GM12878 (cell line): ENCODE results near the gene SLC4A8. TPM values are rescaled to one million over a fixed set of nuclear protein-coding genes. Genes with fewer than 3 reads are reported as not detected.

Experiments used
- ATAC-seq: fragments of 200-7000 bp; cut with Tn5 transposase; 3 replicates; pipeline ENCODE4 v1.9.1; 2020; ENCODE audit warnings: mild to moderate bottlenecking, moderate library complexity
- BruUV-seq: library from RNA; stranded (reverse); fragments of 400-500 nt; replicated peaks from 2 replicates; lab custom pipeline; 2021; lab: Mats Ljungman, UMichigan
- CTCF ChIA-PET: fragments of 300-600 bp; sonication (Branson Sonifier 250); formaldehyde crosslinking; extraction: SDS; loops from one replicate; lab custom pipeline; 2021; ENCODE audit warnings: inconsistent platforms; lab: Yijun Ruan, JAX
- POLR2A ChIA-PET: fragments of 350-600 bp; formaldehyde crosslinking; extraction: SDS; loops from one replicate; lab custom pipeline; 2021; ENCODE audit warnings: inconsistent platforms; lab: Charles Lee
- RAD21 ChIA-PET: fragments of 300-600 bp; sonication (Branson Sonifier 250); formaldehyde crosslinking; loops from one replicate; lab custom pipeline; 2023; ENCODE audit warnings: antibody characterized with exemption; ENCODE audit not compliant: unreplicated experiment; lab: Charles Lee
- SMC1A ChIA-PET: fragments of 300-600 bp; sonication (Branson Sonifier 250); formaldehyde crosslinking; loops from one replicate; lab custom pipeline; 2023; ENCODE audit not compliant: unreplicated experiment, uncharacterized antibody; lab: Charles Lee
- DNase-seq: peaks from one replicate; pipeline ENCODE4 v3.0.0-alpha.2; 2011; ENCODE audit warnings: low read depth, low spot score
- FAIRE-seq: peaks from 3 replicates; lab custom pipeline; 2011; peaks lifted over from hg19 to GRCh38; lab: Jason Lieb, UNC
- H2AFZ ChIP-seq: 2 replicates; pipeline ENCODE4 v1.6.0; 2011; ENCODE audit warnings: low read depth, low read length, control low read depth; ENCODE audit not compliant: control insufficient read depth
- H3K27ac ChIP-seq: 2 replicates; pipeline ENCODE4 v1.5.1; 2011; ENCODE audit warnings: control low read depth; ENCODE audit not compliant: control insufficient read depth, insufficient read depth
- H3K27me3 ChIP-seq, 2 experiments: replicated peaks in 1 of 2; 2 replicates each; pipeline versions ENCODE4 v1.6.0 to v1.6.1; 2011; ENCODE audit warnings: low read length in 1 of 2; ENCODE audit not compliant: control insufficient read depth in 2 of 2, insufficient read depth in 2 of 2
- H3K36me3 ChIP-seq, 2 experiments: 2 replicates each; pipeline ENCODE4 v1.5.1; 2011; ENCODE audit warnings: low read length in 1 of 2; ENCODE audit not compliant: control insufficient read depth in 2 of 2, insufficient read depth in 2 of 2
- H3K4me1 ChIP-seq: 2 replicates; pipeline ENCODE4 v1.6.1; 2011; ENCODE audit warnings: mild to moderate bottlenecking, low read length, moderate library complexity, mixed read lengths; ENCODE audit not compliant: control insufficient read depth, insufficient read depth
- H3K4me2 ChIP-seq: 2 replicates; pipeline ENCODE4 v1.6.0; 2011; ENCODE audit warnings: control low read depth; ENCODE audit not compliant: control insufficient read depth, insufficient read depth
- H3K4me3 ChIP-seq: fragments of 200-600 bp; sonication (generic); 2 replicates; pipeline ENCODE4 v1.5.1; 2016
- H3K79me2 ChIP-seq: 2 replicates; pipeline ENCODE4 v1.6.0; 2011; ENCODE audit warnings: low read length; ENCODE audit not compliant: control insufficient read depth, insufficient read depth
- H3K9ac ChIP-seq: 2 replicates; pipeline ENCODE4 v1.8.0; 2011; ENCODE audit warnings: low read length, control low read depth, mixed read lengths; ENCODE audit not compliant: control insufficient read depth, insufficient read depth
- H3K9me3 ChIP-seq: replicated peaks from 3 replicates; pipeline ENCODE4 v1.5.1; 2011; ENCODE audit warnings: mild to moderate bottlenecking, low read length; ENCODE audit not compliant: control insufficient read depth, insufficient read depth
- H4K20me1 ChIP-seq: 2 replicates; pipeline ENCODE4 v1.6.0; 2011; ENCODE audit not compliant: control insufficient read depth, insufficient read depth
- BMI1 ChIP-seq: fragments of 450-650 bp; IDR thresholded peaks from 2 replicates; pipeline ENCODE4 v1.6.1; 2016; ENCODE audit warnings: mild to moderate bottlenecking, moderate library complexity, borderline replicate concordance
- CTCF ChIP-seq, 3 experiments: IDR thresholded peaks in 2 of 3; conservative IDR thresholded peaks in 1 of 3; 2 replicates each; pipeline ENCODE4 v1.5.1; 2011; ENCODE audit warnings: low read depth in 3 of 3, low read length in 3 of 3, mild to moderate bottlenecking in 3 of 3, control low read depth in 2 of 3, moderate library complexity in 2 of 3, inconsistent platforms in 1 of 3, mixed read lengths in 1 of 3; ENCODE audit not compliant: control insufficient read depth in 2 of 3, insufficient read depth in 1 of 3; ENCODE audit errors: extremely low read depth in 1 of 3
- DPF2 ChIP-seq: fragments of 450-650 bp; IDR thresholded peaks from 2 replicates; pipeline ENCODE4 v1.6.1; 2017; ENCODE audit warnings: mild to moderate bottlenecking
- NFYA ChIP-seq: IDR thresholded peaks from 2 replicates; pipeline ENCODE4 v1.6.1; 2011; ENCODE audit warnings: low read depth, mild to moderate bottlenecking, low read length, improper control_type of control experiment, borderline replicate concordance
- PAX8 ChIP-seq: fragments of 450-650 bp; IDR thresholded peaks from 2 replicates; pipeline ENCODE4 v1.6.1; 2017; ENCODE audit warnings: mild to moderate bottlenecking, moderate library complexity
- POU2F2 ChIP-seq: IDR thresholded peaks from 3 replicates; pipeline ENCODE4 v1.6.1; 2011; ENCODE audit warnings: low read depth, mild to moderate bottlenecking, low read length, borderline replicate concordance
- ZNF622 ChIP-seq: fragments of 450-650 bp; IDR thresholded peaks from 2 replicates; pipeline ENCODE4 v1.6.1; 2017; ENCODE audit warnings: mild to moderate bottlenecking, inconsistent platforms
- WGBS: methylation state at CpG from one replicate; pipeline ENCODE4 v1.1.6; 2016; ENCODE audit warnings: low lambda C conversion rate; ENCODE audit not compliant: insufficient replicate concordance, insufficient coverage; ENCODE audit errors: missing lambda C conversion rate; 5-methylcytosine and 5-hydroxymethylcytosine counted together
- in situ Hi-C: fragments of 300-500 bp; cut with MboI; formaldehyde crosslinking; loops from 9 replicates; pipeline ENCODE4 v1.14.3; 2018; ENCODE audit warnings: mixed read lengths
- intact Hi-C: fragments of 100-400 bp; cut with micrococcal nuclease; formaldehyde crosslinking; loops from one replicate; pipeline ENCODE4 v1.14.2; 2022; ENCODE audit not compliant: unreplicated experiment
- polyA plus RNA-seq, 11 experiments: library from polyadenylated mRNA; depleted of rRNA in 4 of 11; unstranded in 6 of 11; stranded (reverse) in 5 of 11; fragments of >200 nt; fragmentation: Nextera tagmentation in 4 of 11; fragmentation: Illumina TruSeq in 1 of 11; extraction: Ambion mirVana in 4 of 11; extraction: Trizol in 1 of 11; gene quantifications; 1 replicate in 1 of 11; 2 replicates in 10 of 11; pipeline versions ENCODE4 v1.2.1 to v1.2.3, GENCODE V29; 2011 to 2016; ENCODE audit warnings: inconsistent platforms in 2 of 11, missing spikeins in 2 of 11, low read depth in 1 of 11
- total RNA-seq, 4 experiments: library from RNA; depleted of rRNA in 3 of 4; stranded (reverse); fragments of >200 nt in 3 of 4; fragmentation: Illumina TruSeq in 1 of 4; extraction: Trizol in 1 of 4; gene quantifications; 2 replicates each; pipeline versions ENCODE4 v1.2.1 to v1.2.3, GENCODE V29; 2013 to 2021

The SLC4A8 gene
- total and polyA plus RNA-seq, 10 of the 15 experiments (the other 5 are each of a cell fraction or from before 2014, with no cell fraction given): 1.4 to 7.7 (median 3.7) TPM

- WGBS: 78% methylated on average over 9 of the region's 9 CpGs
- no peak for FAIRE-seq
Measured at GRCh38 chr12:51521554-51522276, 97.1 kb downstream of the SLC4A8 start.

More at GRCh38 chr12:51521554-51522276, 97.1 kb downstream of the SLC4A8 start:
- H3K79me2 ChIP-seq: no peaks in the 10 kb centered on the region
- ATAC-seq (no peak), DNase-seq (no peak)
- H3K4me2 ChIP-seq: no peak overlapping the region
- H3K27me3 ChIP-seq: 0 out of 4 replicates have a peak, but pooled peaks cover 0 to 2% of the 10 kb centered on the region in 2 experiments
- H3K4me1 ChIP-seq: peaks cover 8% of the 10 kb centered on the region
- no TSS peak for BruUV-seq
- CTCF ChIA-PET: interaction anchor here (0.6 to 2.7 kb wide), 5 partner anchors 11 to 153 kb away, joined by 3 to 9 read pairs (median 4); partner anchors contain the start of gene SLC4A8
- RAD21 ChIA-PET: interaction anchor here (2.3 kb wide), 1 partner anchor 100 kb away, joined by 5 read pairs; no protein-coding TSS in a partner anchor
- H3K27ac ChIP-seq: no peak overlapping the region
- in situ Hi-C loops: no loop called here
- SMC1A ChIA-PET: interaction anchor here (0.8 kb wide), 1 partner anchor 9 kb away, joined by 3 read pairs; no protein-coding TSS in a partner anchor
- no peaks in the 10 kb centered on the region for H4K20me1 ChIP-seq
- H2AFZ ChIP-seq: no peak overlapping the region
- POLR2A ChIA-PET: no interaction called here
- intact Hi-C loops: loop anchor here (10.0 kb wide), 1 partner anchor 247 kb away; the partner anchor contains the start of gene SMAGP
- TF ChIP-seq CTCF (IDR thresholded peaks at IDR 0.05 in 2 of 3, conservative IDR thresholded peaks at IDR 0.05 in 1 of 3; ENCODE audit: control insufficient read depth in 2 of 3, extremely low read depth in 1 of 3, insufficient read depth in 1 of 3, low read depth in 3 of 3, low read length in 3 of 3): 0 out of 6 replicates have a peak, but pooled peaks of 1 of the 3 experiments have one; percentile 10
- TF ChIP-seq POU2F2: no peak
- no peak for TF ChIP-seq BMI1
- TF ChIP-seq DPF2: no peak
- TF ChIP-seq NFYA: no peak
- TF ChIP-seq PAX8: no peak
- TF ChIP-seq ZNF622: no peak
- no peak overlapping the region for H3K9ac ChIP-seq
- H3K9me3 ChIP-seq: no peaks in the 10 kb centered on the region
- H3K4me3 ChIP-seq: no peak overlapping the region
- H3K36me3 ChIP-seq: no peaks in the 10 kb centered on the region
